Activated CD4-positive, alpha-beta T cell treated with anti-CD3 and anti-CD28 coated beads, Interleukin-2, Interleukin-6, amounts not matched to agents 100 ng/mL and 50 ng/mL, durations not matched to agents 16 hours and 8 hours (primary cell): ENCODE data around the gene KRT80.

Experiments
- DNase-seq: peaks from one replicate; pipeline ENCODE4 v3.0.0-alpha.2; 2020

The KRT80 gene

DNA sequence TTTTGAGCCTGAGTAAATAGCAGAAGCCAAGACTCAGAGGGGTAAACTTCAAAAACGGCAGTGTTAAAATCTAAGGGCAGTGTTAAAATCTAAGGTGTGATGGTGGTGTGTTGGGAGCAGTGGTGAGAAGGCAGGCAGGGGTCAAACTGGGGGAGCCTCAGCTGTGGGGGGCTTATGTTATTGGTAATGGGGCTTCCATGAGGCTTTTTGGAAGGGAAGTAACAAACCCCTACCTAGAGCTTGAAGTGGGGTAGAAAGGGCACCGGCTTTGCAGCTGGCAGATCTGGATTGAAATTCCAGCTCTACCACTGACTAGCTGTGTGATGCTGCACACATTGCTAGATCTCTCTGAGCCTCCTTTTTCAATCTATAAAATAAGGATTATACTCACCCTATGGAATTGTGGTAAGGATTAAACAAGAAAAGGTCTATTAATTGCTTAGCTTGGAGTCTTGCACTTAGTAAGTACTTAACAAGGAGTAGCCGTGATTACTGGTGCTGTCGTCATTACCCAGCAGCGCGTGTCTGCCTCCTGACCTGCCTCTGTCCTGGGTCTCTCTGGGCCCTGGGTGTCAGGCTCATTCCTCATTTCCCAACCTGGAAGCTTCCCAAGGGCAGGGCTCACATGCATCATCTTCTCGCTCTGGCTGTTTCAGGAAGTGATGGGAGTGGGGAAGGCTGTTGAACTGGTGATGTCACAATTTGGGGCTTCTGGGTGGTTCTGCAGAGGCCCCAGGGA lies 18.5 kb upstream of the KRT80 start:
- DNase-seq, result no peak

DNA sequence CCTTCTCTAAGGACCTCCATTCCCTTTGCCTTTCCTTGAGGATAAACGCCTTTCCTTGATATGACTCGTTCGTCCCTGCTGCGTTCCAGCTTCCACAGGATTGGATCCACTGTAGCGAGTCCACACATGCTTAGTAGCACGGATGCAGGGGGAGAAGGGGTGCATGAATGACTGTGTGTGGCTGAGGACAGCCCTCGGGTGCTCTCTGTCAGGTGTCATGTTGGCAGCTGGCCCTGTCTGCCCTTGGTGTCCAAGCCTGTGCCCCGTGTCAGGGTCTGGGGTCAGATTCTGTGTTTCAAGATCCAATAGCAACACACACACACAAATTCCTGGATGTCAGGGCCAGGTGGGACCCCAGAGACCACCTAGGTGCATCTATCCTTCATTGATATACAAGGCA lies 17.5 kb upstream of the KRT80 start:
- DNase-seq, result no peak

DNA sequence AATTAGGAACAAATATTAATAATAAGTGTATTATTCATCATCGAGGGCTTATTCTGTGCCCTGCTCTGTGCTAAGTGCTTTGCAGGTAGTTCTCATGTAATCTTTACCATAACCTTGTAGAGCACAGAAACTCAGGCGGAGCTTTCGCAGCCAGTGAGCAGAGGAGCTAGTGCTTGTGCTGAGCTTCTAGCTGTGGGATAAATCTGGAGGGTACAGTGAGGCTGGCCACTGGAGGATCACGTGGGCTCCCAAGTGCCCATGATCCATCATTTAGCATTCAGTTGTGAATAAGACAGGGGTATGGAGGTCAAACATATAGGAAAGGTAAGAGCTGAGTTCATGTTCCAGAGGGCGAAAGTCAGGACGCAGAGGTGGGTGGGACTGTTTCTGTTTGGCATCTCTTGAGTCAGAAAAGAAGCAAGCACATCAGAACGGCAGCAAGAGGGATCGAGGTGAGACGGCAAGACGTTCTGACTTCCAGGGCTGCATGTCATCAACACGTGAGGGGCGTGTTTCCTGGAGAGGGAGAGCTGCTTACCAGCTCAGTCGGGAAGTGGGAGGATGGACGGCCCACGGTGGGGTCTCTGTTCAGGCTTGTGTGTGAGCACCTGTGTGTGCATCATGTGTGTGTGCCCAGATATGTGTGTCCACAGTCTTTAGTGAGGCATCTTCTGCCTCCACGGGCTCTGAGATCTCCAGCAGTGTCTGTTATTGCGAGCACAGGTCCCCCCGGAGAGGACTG lies 16.8 kb upstream of the KRT80 start:
- no peak for DNase-seq

DNA sequence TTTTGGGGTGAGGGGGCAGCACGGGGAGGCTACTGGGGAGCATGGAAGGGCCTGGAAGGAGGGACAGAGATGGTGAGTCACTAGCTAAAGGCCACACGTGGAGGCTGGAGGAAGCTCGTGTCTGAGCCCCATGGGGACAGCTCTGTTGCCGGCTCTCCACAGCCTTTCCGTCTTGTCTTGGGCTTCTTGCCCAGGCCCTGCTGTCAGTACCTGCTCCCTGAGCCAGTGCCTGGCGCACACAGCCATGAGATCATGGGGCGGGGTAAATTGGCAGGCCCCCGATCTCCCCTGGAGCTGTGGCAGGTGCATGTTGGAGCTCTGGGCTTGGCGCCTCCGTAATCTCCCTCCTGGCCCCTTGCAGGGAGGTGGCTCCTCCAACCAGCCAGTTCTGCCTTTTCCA lies 16.1 kb upstream of the KRT80 start:
- no peak for DNase-seq

DNA sequence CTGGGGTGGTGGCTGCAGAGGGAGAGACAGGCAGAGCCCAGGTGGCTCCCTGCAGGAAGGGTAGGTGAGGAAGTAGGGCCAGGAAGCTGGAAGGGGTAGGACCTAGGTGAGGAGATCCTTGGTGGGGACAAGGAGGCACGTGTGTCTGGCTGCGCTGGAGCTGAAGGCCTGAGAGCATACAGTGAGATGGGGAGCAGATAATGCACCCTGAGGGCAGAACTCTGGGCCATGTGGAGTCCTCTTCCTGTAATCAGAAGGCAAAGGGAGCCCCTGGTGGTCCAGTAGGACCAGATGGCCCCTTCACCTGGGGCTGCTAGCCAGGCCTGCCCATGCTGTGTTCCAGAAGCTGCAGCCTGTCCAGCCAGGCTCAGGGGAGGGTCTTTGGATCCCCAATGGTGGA lies 15.3 kb upstream of the KRT80 start:
- DNase-seq, result no peak

DNA sequence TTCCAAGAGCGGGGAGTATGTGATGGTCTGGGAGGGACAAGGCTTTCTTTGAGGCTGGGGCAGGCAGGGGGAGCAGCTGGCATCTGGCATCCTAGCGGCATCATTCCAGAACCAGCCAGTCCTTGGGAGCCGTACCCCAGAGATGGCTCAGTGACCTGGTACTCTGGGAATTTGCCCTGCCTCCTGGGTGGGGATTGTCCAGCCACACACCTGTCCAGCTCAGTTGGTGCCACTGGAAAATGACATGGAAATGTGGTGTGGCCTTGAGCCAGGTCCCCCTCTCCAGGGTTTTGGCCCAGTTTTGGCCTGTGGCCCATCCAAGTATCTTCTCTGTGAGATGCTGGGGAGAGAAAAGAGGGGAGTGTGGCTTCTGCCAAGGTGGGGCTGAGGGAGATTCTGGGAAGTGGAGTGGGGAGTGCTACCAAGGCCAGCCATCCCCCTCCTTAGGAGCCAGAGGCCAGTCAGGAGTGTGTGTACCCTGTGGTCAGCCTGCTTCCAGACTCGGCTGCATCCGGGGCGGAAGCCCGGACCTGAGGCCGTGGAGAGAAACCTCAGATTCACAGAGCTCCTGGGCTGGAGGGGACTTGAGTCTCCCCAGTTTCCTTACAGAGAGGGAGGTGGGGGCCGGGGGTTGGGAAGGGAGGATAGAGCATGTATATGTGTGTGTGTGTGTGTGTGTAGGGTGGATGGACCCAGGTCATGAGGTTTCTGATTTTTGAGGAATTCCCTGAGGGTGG lies 14.7 kb upstream of the KRT80 start:
- DNase-seq, result no peak

DNA sequence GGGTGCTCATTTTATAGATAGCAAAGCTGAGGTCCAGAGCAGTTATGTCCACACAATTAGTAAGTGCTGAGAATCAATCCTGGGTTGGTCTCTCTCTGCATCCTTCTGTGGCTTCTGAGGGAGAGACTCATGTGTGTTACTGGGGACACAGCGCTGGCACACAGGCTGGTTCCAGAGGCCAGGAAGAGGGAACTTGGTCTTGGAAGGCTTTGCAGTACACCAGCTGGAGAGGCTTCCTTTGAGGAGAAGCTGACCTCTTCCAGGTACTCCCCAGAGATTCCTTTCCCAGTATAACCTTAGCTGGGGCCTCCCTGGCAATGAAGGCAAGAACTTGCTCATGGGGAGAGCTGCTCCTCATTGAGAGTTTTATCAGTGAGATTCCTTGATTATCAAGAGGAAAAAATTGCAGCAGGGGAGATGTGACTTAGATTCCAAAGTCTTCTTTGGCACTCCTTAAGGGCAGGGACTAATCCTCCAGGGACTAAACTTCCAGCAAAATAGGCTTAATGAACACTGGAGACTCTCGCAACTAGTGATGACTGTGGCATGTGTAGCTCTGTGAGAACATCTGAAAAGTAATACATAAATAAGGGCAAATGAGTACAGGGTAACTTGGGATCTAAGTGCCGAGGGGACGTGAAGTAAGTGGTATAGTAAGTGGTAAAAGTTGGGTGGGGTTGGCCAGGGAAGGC lies 13.9 kb upstream of the KRT80 start:
- no peak for DNase-seq

DNA sequence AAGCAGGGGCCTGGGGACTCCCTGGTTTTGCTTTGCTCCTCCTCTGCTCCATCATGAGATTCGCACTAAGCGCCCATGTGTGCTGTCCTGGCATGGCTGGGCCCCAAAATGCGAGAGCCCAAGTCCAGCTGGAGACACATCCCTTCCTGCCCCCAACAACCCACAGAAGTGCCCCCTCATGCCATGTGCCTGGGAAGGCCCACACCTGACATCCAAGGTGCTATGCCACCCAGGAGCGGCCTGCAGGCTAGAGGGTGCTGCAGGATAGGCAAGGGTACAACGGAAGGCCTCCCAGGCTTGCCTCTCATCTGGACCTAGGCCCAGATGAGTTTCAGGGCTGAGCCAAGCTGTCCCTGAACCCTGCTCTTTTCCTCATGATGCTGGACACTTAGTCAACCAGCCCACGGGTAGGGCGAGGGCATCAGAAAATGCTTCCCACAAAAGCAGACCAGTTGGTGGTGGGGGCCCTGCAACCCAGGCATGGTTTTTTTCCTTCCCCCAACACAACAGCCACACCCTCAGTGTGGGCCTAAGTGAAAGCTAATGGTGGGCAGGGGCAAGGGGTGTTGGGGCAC lies 13.2 kb upstream of the KRT80 start:
- no peak for DNase-seq

DNA sequence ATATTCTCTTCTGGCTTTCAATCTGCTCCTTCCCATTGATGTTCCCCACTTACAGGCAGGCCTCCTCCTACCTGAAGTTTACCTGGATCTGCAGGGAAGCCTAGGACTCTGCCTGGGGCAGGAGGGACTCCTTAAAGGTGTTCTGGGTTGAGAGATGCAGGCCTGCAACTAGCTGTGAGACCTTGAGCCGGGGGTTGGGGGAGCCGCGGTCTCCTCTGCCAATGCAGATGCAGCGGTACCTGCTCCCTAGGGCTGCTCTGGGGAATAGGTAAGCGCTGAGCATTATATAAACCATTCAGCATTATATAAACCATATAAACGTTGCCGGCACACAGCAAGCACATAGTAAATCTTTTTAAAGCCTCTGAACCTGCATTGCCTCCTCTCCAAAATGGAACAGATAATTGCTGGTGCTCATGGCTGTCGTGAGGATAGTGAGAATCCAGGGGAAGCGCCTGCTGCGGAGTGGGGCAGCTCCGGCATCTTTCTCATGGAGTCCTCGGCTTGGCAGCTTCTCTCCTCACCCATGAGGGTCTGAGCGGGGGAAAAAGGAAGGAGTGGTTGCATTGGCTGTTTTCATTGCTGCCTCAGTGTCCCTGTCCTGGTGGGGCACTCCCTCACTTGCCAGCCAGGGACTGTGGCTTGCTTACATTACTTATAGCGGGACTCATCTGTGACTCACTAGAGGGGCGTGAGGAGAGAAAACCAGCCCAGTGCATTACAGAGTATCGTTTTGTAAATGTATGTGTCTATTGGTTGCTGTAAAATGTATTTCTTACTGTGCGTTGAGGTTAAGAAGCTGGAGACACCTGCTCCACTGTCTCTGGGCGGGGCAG lies 12.5 kb upstream of the KRT80 start:
- no peak for DNase-seq

DNA sequence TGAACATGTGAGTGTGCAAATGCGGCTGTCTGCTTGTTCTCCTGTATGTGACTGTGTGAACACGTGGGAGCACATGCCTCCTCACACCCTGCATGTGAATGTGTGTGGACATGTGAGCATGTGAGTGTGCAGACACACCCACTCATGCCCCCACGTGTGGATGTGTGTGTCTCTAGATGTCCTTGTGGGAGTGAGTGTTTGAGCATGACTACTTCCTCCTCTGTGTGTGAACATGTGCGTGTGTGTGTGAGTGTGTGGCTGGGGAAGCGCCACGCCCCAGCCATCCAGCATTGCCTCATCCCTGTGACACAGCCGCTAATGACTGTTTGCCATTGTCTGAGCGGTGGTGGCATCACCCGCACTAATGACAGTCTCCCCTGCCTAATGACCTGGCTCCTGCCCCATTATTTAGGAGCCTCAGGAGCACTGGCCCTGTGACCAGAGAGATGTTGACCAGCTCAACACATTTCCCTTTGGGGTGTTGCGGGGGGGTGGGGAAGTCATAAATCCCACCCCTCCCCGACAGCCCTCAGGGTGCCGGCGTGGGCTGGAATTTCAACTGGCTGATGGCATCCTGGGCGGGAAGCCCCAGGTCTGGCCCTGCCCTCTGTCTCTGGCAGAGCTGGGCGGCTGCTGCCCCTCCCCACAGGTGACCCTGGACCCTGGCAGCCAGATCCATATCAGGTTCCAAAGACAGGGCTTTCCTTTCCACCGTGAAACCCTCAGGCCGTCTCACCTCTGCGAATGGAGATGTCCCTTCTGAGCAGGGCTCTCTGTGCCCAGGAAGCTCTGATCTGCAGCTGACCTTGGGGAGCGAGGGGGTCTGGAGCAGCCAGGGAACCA lies 11.5 kb upstream of the KRT80 start:
- peak; percentile 7 for DNase-seq

DNA sequence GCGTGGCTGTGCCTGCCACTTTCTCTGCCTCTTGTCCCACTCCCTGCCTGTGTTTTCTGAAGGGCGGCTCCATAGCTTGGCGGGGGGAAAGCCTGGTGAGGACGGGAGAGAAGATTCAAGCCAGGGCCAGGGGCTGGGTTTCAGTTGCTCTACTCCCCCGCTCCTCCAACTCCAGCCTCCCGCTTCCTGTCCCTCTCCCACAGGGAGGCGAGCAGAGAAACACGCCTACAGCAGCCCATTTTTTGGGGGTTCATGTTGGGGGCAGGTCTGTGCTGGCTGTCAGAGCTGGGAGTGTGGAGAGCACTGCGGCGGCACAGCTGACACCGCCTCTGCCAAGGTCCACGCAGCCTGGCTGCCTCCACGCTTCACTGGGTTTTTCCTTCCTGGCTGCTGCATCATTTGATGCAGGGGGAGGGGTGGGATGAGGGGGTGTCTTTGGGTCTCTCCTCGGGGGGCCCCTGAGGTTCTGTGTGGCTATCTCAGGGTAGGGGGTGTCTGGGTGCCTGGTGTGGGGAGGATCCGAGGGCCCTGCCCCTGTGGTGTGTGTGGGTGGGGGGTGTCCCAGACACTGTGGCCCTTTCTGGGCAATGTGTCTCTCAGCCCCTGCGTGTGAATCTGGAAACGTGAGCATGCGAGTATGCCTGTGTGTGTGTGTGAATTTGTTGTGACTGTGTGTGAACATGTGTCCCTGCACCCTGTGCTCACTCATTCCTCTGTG lies 10.7 kb upstream of the KRT80 start:
- no peak for DNase-seq

DNA sequence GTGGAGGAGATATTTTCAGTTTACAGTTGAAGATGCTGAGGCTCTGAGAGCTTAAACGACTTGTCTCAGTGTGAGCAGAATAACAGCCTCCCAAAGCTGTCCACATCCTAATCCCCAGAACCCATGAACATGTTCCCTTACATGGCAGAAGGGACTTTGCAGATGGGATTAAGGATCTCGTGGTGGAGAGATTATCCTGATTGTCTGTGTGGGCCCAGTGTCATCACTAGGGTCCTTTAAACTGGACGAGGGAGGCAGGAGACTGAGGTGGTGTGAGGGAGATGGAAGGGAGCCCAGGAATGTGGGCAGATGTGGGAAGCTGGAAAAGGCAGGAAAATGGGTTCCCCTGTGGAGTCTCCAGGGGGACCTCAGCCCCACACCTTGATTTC lies 9.6 kb upstream of the KRT80 start:
- no peak for DNase-seq

DNA sequence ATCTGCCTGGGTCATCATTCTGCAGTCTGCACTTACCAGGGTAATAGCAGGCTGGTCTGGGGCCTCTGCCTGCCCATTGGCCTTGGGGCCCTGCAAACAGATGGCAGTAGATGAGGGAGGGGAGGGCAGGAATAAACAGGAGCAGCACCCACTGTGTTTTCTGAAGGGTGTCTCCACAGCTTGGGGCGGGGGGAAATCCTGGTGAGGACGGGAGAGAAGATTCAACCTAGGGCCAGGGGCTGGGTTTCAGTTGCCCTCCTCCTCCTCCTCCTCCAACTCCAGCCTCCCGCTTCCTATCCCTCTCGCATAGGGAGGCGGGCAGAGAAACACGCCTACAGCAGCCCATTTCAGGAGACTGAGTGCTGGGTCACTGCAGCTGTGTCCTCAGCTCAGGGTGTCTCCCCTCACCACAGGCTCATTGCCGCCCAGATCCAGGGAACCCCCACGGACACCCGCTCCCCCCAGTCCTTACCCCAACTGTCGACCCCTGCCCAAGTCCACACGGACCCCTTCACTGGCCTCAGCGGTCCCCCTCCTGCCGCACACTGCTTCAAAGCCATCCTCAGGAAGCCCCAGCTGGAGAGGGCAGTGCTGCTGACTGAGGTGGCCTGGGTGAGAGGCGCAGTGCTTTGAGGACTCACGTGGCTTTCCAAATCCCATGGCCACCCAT lies 9.1 kb upstream of the KRT80 start:
- no peak for DNase-seq

DNA sequence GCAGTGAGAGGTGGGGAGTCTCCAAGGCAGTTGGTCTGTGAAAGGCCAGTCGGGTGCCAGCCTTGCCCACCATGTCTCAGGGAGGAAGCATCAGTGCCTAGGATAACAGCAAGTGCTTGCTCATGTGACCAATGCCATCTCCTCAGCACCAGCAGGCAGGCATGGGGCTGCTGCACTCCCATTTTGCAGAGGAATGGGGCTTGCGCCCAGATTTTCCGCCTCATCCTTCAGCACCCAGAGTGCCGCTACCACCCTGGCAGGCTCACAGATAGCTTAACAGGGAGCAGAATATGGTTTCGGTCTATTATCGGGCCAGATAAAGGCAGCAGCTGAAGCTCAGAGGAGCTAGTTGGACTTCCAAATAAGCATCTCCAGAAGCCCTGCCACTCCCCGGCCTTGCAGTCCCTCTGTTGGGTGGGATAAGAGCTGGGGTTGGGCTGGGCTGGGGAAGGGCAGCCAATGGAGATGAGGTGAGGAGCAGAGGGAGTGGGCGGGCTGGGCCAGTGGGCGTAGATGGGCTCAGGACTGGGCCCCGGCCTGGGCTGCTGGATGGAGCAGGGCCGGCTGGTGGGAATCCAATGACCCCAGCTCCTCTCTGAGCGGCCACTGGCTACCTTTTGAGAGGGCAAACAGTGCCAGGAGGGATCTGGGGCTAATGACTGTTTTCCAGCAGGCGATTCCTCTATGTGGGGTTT lies 8.4 kb upstream of the KRT80 start:
- DNase-seq, result no peak

DNA sequence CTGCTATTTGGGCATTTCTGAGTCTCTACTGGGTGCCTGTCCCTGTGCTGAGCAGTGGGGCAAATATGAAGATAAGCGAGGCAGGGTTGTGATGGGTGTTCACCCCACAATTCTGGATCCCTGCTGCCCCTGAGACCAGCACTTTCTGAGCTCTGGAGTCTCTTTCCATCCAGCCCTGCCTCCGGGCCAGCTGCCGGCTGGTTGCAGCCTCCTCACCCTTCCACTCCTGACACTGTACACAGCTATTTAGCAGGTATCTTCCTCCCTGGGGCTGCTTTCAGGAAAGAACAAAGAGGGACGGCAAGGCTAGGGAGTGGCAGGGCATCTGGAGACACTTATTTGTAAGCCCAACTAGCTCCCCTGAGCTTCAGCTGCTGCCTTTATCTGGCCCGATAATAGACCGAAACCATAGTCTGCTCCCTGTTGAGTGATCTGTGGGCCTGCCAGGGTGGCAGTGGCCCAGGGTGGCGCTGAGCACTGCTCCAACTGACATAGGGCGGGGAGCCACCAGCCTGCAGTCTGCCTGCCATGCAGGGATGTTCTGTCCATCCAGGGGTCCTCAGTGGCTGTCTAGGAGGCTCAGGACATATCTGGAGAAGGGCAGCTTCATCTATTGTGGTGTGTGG lies 7.6 kb upstream of the KRT80 start:
- no peak for DNase-seq

DNA sequence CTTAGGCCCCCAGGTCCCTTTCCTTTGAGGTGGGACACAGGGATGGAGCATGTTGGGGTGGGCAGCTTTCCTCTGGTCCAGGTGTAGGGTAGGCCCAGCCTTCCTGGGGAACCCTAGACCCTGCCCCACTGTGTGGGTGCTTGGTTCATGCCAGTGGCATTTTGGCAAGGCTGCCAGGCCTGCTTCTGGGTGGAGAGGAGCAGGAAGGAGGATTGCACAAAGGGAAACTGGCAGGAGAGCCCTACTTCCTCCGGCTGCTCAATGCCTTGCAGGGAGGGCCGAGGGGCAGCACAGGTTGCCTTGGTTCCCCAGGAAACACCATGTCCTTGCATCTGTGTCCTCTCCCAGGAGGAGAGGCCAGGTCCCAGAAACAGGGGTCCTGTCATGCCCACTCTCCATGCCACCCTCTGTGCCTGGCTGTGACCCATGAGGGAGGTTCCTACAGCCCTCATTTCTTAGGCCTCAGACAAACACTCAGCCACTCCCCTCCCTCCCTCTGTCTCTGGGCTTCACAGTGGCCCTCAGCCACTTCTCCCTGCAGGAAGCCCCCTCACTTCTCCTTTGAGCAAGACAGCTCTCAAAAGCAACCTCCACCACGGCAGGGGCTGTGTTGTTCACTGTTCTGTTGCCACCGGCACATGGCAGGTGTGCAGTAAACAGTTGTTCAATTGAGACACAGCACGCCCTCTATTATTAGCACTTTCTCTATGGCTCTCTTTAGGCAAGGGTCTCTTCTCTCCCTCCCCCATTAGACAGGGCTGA lies 6.8 kb upstream of the KRT80 start:
- no peak for DNase-seq

DNA sequence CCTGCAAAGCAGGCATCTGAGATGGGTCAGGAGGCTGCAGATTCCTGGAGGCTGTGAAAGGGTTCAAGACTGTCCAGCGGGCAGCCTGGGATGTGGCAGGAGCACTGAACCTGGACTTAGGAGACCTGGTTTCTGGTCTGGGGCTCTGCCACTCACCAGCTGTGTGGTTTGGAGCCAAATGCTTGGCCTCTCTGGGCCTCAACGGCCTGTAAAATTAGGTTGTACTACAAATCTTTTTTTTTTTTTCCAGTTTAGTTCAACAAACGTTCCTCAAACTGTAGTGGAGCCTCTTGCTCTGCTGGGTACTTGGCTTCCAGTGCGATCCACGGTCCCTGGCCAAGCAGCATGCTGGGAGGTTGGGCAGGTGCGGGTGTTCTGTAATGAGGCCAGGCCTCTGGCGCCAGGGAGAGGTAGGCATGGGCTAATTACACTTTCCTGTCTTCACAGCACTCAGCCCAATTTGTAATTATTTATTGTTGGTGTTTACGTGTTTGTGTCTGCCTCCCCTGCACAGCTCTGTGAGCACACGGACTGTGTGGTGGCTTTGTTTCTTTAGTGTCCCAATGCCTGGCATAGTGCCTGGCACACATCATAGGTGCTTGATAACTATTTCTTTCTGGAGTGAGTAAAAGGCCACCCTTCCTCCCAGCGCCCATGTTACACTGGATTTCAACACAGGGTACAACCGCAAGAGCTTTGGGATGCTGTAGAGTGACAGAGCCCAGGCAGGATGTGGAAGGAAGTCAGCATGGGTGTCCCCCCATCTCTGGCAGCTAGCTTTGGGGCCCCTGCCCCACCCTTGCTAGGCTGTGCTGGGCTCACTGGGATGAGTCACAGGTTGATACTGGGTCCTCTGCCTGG lies 5.8 kb upstream of the KRT80 start:
- no peak for DNase-seq
